ENCODE measurements around the gene LFNG. TPM values are rescaled to one million over a fixed set of nuclear protein-coding genes. Genes with fewer than 3 reads are reported as not detected.

Gene LFNG
- total RNA-seq, 1 donor from 2014 or later = 19.0 TPM

GRCh38 chr7:2500701-2501100 lies 18.9 kb upstream of the LFNG start:
- no peaks in the 10 kb centered on the region for H3K9me3 Mint-ChIP-seq
- peaks cover 23% of the 10 kb centered on the region for H3K4me1 Mint-ChIP-seq
- no peak overlapping the region for H3K4me3 Mint-ChIP-seq
- H3K36me3 Mint-ChIP-seq = no peaks in the 10 kb centered on the region
- no peak for TF ChIP-seq CTCF (IDR thresholded peaks at IDR 0.05; ENCODE audit: unreplicated experiment)
- DNase-seq (ENCODE audit: low spot score in 2 of 2, unreplicated experiment in 2 of 2) = no peak
- H3K27ac Mint-ChIP-seq = peak overlapping the region; percentile 1
- no peaks in the 10 kb centered on the region for H3K27me3 Mint-ChIP-seq (ENCODE audit: low read depth)

GRCh38 chr7:2501947-2502646 lies 17.5 kb upstream of the LFNG start:
- Mint-ChIP-seq H3K36me3 (no peaks in the 10 kb centered on the region), H3K4me1 (peaks cover 19% of the 10 kb centered on the region), H3K4me3 (no peak overlapping the region), H3K27me3 (ENCODE audit: low read depth) (no peaks in the 10 kb centered on the region), H3K27ac (no peak overlapping the region), H3K9me3 (no peaks in the 10 kb centered on the region)
- TF ChIP-seq CTCF (IDR thresholded peaks at IDR 0.05; ENCODE audit: unreplicated experiment) = no peak
- DNase-seq (ENCODE audit: low spot score in 2 of 2, unreplicated experiment in 2 of 2) = no peak

- no peak overlapping the region for H3K27ac Mint-ChIP-seq
- no peaks in the 10 kb centered on the region for H3K36me3 Mint-ChIP-seq
- H3K4me3 Mint-ChIP-seq = no peak overlapping the region
- DNase-seq (ENCODE audit: low spot score in 2 of 2, unreplicated experiment in 2 of 2) = no peak
- TF ChIP-seq CTCF (IDR thresholded peaks at IDR 0.05; ENCODE audit: unreplicated experiment) = no peak
- no peaks in the 10 kb centered on the region for H3K27me3 Mint-ChIP-seq (ENCODE audit: low read depth)
- peaks cover 14% of the 10 kb centered on the region for H3K4me1 Mint-ChIP-seq
- no peaks in the 10 kb centered on the region for H3K9me3 Mint-ChIP-seq
Observed at GRCh38 chr7:2502647-2502966, 17.0 kb upstream of the LFNG start.

- no peak overlapping the region for H3K4me3 Mint-ChIP-seq
- no peak for DNase-seq (ENCODE audit: low spot score in 2 of 2, unreplicated experiment in 2 of 2)
- H3K27me3 Mint-ChIP-seq (ENCODE audit: low read depth) = no peaks in the 10 kb centered on the region
- H3K4me1 Mint-ChIP-seq = peaks cover 8% of the 10 kb centered on the region
- H3K36me3 Mint-ChIP-seq = no peaks in the 10 kb centered on the region
- no peaks in the 10 kb centered on the region for H3K9me3 Mint-ChIP-seq
- TF ChIP-seq CTCF (IDR thresholded peaks at IDR 0.05; ENCODE audit: unreplicated experiment) = no peak
- no peak overlapping the region for H3K27ac Mint-ChIP-seq
Observed at GRCh38 chr7:2503056-2503941, 16.3 kb upstream of the LFNG start.

GRCh38 chr7:2504128-2504888 lies 15.3 kb upstream of the LFNG start:
- Mint-ChIP-seq H3K27me3 (ENCODE audit: low read depth) (no peaks in the 10 kb centered on the region), H3K4me3 (no peak overlapping the region), H3K9me3 (no peaks in the 10 kb centered on the region), H3K36me3 (no peaks in the 10 kb centered on the region), H3K27ac (no peak overlapping the region), H3K4me1 (peaks cover 9% of the 10 kb centered on the region)
- no peak for DNase-seq (ENCODE audit: low spot score in 2 of 2, unreplicated experiment in 2 of 2)
- no peak for TF ChIP-seq CTCF (IDR thresholded peaks at IDR 0.05; ENCODE audit: unreplicated experiment)

Measured in mesothelial cell of epicardium (in vitro differentiated cells).